Kidney tubule cell (primary cell): ENCODE results near the gene RICTOR.

Experiments used
- DNase-seq: peaks from one replicate; pipeline ENCODE4 v3.0.0-alpha.2; 2018; ENCODE audit warnings: low spot score

The RICTOR gene

GRCh38 chr5:39074017-39074814 is at the start of gene RICTOR:
RICTOR (minus strand) TSS chr5:39074399; CDS start chr5:39074377, 22 bp downstream.
- peak; percentile 94 for DNase-seq

- DNase-seq = no peak
Observed at GRCh38 chr5:39121922-39122321, 47.7 kb upstream of the RICTOR start.

- no peak for DNase-seq
Observed at GRCh38 chr5:39121315-39121714, 47.1 kb upstream of the RICTOR start.

GRCh38 chr5:39120052-39120420 is 45.8 kb upstream of the RICTOR start:
- no peak for DNase-seq

- DNase-seq = no peak
Observed at GRCh38 chr5:39119404-39120051, 45.3 kb upstream of the RICTOR start.

GRCh38 chr5:39118638-39119037 is 44.4 kb upstream of the RICTOR start:
- DNase-seq = no peak

- DNase-seq = peak; percentile 34
Observed at GRCh38 chr5:39117401-39117800, 43.2 kb upstream of the RICTOR start.

- no peak for DNase-seq
Observed at GRCh38 chr5:39116344-39117170, 42.4 kb upstream of the RICTOR start.

- DNase-seq = no peak
Observed at GRCh38 chr5:39115644-39116343, 41.6 kb upstream of the RICTOR start.

- no peak for DNase-seq
Observed at GRCh38 chr5:39114155-39114554, 40.0 kb upstream of the RICTOR start.

GRCh38 chr5:39113354-39113953 is 39.3 kb upstream of the RICTOR start:
- peak; percentile 20 for DNase-seq

- no peak for DNase-seq
Observed at GRCh38 chr5:39109606-39110005, 35.4 kb upstream of the RICTOR start.

- DNase-seq = no peak
Observed at GRCh38 chr5:39108987-39109386, 34.8 kb upstream of the RICTOR start.

GRCh38 chr5:39107350-39107749 is 33.2 kb upstream of the RICTOR start:
- no peak for DNase-seq

- DNase-seq = no peak
Observed at GRCh38 chr5:39106322-39106721, 32.1 kb upstream of the RICTOR start.

- no peak for DNase-seq
Observed at GRCh38 chr5:39104221-39104620, 30.0 kb upstream of the RICTOR start.

- DNase-seq = peak; percentile 40
Observed at GRCh38 chr5:39102684-39103155, 28.5 kb upstream of the RICTOR start.

- DNase-seq = peak; percentile 89
Observed at GRCh38 chr5:39100851-39101396, 26.7 kb upstream of the RICTOR start.

GRCh38 chr5:39100301-39100850 is 26.2 kb upstream of the RICTOR start:
- DNase-seq = no peak

- DNase-seq = no peak
Observed at GRCh38 chr5:39099831-39100230, 25.6 kb upstream of the RICTOR start.

- no peak for DNase-seq
Observed at GRCh38 chr5:39093352-39093751, 19.2 kb upstream of the RICTOR start.
